ENCODE measurements around the gene EEA1. TPM values are rescaled to one million over a fixed set of nuclear protein-coding genes. Genes with fewer than 3 reads are reported as not detected.

Gene EEA1
- total RNA-seq, 4 donors from 2014 or later, result 18.6 to 28.7 (median 20.8) TPM

- DNase-seq, result no peak
- Histone ChIP-seq H3K27ac (no peak overlapping the region), H3K9me3 (no peaks in the 10 kb centered on the region), H3K4me1 (no peaks in the 10 kb centered on the region), H3K27me3 (no peaks in the 10 kb centered on the region), H3K36me3 (no peaks in the 10 kb centered on the region), H3K4me3 (no peak overlapping the region)
- intact Hi-C loops (cut with DNase I; ENCODE audit: low total_unique reads), result no loop called here
- in situ Hi-C loops (cut with MboI; ENCODE audit: low sequenced_read_pairs in 4 of 4), result no loop called here
- ATAC-seq, result no peak
- TF ChIP-seq POLR2A (IDR thresholded peaks at IDR 0.05) (no peak), CTCF (IDR thresholded peaks at IDR 0.05 in 4 of 5, conservative IDR thresholded peaks at IDR 0.05 in 1 of 5) (no peak)
These were observed 202.2 kb downstream of the EEA1 start for GRCh38 chr12:92726850-92727249.

DNA sequence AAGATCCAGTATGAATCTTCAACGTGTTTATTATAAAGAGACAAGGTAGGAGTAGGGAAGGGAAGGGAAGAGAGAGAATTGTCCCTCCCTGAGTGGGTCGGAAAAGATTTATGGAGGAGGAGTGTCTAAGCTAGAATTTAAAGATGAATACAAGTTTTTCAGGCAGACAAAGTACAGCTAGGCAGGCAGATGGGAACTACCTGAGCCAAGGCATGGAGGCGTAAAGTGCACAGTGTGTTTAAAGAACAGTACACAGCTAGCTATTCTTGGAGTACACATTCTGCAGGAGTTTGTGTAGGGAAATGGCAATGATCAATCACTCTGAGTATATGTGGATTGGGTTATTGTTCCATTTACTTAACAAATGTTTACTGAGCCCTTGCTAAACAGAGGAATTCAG lies 206.2 kb downstream of the EEA1 start:
- Histone ChIP-seq H3K27me3 (no peaks in the 10 kb centered on the region), H3K27ac (no peak overlapping the region), H3K9me3 (no peaks in the 10 kb centered on the region), H3K36me3 (no peaks in the 10 kb centered on the region), H3K4me3 (no peak overlapping the region), H3K4me1 (no peaks in the 10 kb centered on the region)
- in situ Hi-C loops (cut with MboI; ENCODE audit: low sequenced_read_pairs in 4 of 4), result no loop called here
- TF ChIP-seq CTCF (IDR thresholded peaks at IDR 0.05 in 4 of 5, conservative IDR thresholded peaks at IDR 0.05 in 1 of 5) (no peak), POLR2A (IDR thresholded peaks at IDR 0.05) (no peak)
- no peak for ATAC-seq
- intact Hi-C loops (cut with DNase I; ENCODE audit: low total_unique reads), result no loop called here
- DNase-seq, result no peak

DNA sequence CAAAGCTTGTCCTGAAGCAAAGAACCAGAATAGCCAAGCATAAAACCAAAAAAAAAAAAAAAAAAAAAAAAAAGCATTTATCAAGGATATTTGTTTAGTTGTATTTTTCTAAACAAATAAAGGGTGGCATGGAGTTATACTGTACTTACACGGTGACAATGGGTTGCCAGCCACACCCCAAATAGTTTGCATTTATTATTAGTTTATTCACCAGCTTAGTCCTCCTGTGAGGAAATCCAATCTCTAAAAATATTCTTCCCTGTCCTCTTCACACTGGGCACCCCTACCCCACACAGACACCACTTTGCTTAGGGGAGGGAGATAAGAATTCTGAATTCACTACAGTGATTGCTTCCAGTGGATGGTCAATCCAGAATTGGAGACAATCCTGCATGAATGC lies 207.4 kb downstream of the EEA1 start:
- Histone ChIP-seq H3K9me3 (no peaks in the 10 kb centered on the region), H3K36me3 (no peaks in the 10 kb centered on the region), H3K27ac (no peak overlapping the region), H3K4me1 (no peaks in the 10 kb centered on the region), H3K27me3 (no peaks in the 10 kb centered on the region), H3K4me3 (no peak overlapping the region)
- ATAC-seq (no peak), DNase-seq (no peak)
- in situ Hi-C loops (cut with MboI; ENCODE audit: low sequenced_read_pairs in 4 of 4) (no loop called here), intact Hi-C loops (cut with DNase I; ENCODE audit: low total_unique reads) (no loop called here)
- TF ChIP-seq CTCF (IDR thresholded peaks at IDR 0.05 in 4 of 5, conservative IDR thresholded peaks at IDR 0.05 in 1 of 5) (no peak), POLR2A (IDR thresholded peaks at IDR 0.05) (no peak)

DNA sequence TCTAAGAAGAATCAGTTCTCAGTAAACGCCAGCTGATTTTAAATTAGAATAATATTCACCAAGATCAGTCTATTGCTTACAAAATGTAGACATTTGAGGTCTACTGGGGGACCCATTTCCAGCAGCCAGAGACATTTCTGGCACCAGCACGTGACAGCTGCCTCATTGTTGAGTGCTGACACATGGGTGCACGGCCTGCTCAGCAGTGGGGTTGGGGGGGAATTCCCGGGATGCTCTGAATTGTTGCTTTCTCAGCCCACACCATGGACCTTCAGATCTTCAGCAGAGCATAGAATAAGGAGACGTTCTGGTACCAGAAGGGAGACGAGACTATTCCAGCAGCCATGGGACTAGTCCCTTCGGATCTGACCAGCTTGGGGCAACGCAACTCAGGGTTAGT lies 208.0 kb downstream of the EEA1 start:
- TF ChIP-seq CTCF (IDR thresholded peaks at IDR 0.05 in 4 of 5, conservative IDR thresholded peaks at IDR 0.05 in 1 of 5) (no peak), POLR2A (IDR thresholded peaks at IDR 0.05) (no peak)
- H3K27ac ChIP-seq, result no peak overlapping the region
- DNase-seq (no peak), ATAC-seq (no peak)
- H3K27me3 ChIP-seq, result no peaks in the 10 kb centered on the region
- no peaks in the 10 kb centered on the region for H3K36me3 ChIP-seq
- in situ Hi-C loops (cut with MboI; ENCODE audit: low sequenced_read_pairs in 4 of 4), result no loop called here
- no peaks in the 10 kb centered on the region for H3K4me1 ChIP-seq
- no peak overlapping the region for H3K4me3 ChIP-seq
- H3K9me3 ChIP-seq, result no peaks in the 10 kb centered on the region
- intact Hi-C loops (cut with DNase I; ENCODE audit: low total_unique reads), result no loop called here

Other genes with a start within 250 kb of the EEA1 start
- gene PLEKHG7, start 226.3 kb downstream of the EEA1 start, total RNA-seq, result not detected

Data from gastrocnemius medialis (tissue), 4 donors.